OCI-M2 (cell line): Measurements from ENCODE around the gene PSMB7.

Experiments used
- DNase-seq: peaks from one replicate; lab custom pipeline; 2025; ENCODE audit not compliant: unreplicated experiment; lab: John Stamatoyannopoulos, UW

PSMB7 gene

DNA sequence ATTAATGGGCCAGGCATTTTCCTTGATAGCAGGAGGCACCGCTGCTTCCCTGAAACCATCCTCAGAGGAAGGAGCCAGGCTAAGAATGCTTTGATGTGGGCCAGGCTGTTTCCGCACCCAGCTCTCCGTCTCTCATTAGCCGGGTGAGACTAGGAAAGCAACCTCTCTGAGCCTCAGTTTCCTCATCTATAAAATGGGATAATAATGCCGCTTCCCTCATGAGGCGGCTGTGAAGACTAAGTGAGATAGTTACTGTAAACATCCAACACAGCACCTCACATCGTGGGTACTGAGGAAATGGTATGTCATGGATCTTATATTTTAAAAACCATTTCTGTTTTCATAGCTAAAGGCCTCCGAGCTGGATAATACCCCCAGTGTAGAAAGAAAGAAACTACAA lies 111.0 kb downstream of the PSMB7 start:
- no peak for DNase-seq

DNA sequence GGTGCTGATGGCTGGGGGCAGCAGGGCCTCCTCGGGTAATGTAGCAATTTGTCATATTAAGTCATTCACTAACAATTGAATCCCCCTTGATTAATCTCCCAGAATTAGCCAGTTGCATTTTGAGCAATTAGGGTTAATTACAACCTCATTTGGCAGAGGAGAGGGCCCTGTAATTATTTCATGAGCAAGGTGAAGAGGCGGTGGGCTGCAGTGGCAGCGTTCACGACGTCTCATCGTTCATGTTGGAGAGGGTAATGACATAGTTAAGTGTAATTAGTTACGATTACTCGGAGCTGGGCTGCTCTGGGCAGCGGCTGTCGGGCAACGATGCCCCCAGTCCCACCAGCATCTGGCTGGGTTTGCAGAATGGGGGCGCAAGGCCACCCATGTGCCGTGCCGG lies 111.5 kb downstream of the PSMB7 start:
- DNase-seq = no peak
